Astrocyte (in vitro differentiated cells and primary cell): ENCODE data around the gene CDCP1. TPM values are rescaled to one million over a fixed set of nuclear protein-coding genes. Genes with fewer than 3 reads are reported as not detected.

ENCODE experiments used
- DNase-seq: peaks from one replicate; pipeline ENCODE4 v3.0.0-alpha.2; 2010; ENCODE audit warnings: low read depth
- FAIRE-seq: peaks from 2 replicates; lab custom pipeline; 2011; peaks lifted over from hg19 to GRCh38; lab: Jason Lieb, UNC
- H2AFZ ChIP-seq: 2 replicates; pipeline ENCODE4 v1.6.0; 2012; ENCODE audit warnings: low read depth, low read length, inconsistent platforms
- H3K27ac ChIP-seq: 2 replicates; pipeline ENCODE4 v1.5.1; 2011; ENCODE audit warnings: low read depth, low read length, inconsistent platforms
- H3K27me3 ChIP-seq: 2 replicates; pipeline ENCODE4 v1.6.0; 2011; ENCODE audit warnings: low read length, inconsistent platforms; ENCODE audit not compliant: insufficient read depth
- H3K36me3 ChIP-seq: 2 replicates; pipeline ENCODE4 v1.5.1; 2011; ENCODE audit warnings: low read length, inconsistent platforms; ENCODE audit not compliant: insufficient read depth
- H3K4me1 ChIP-seq: 2 replicates; pipeline ENCODE4 v1.5.1; 2011; ENCODE audit warnings: low read length, inconsistent platforms; ENCODE audit not compliant: insufficient read depth
- H3K4me2 ChIP-seq: 2 replicates; pipeline ENCODE4 v1.6.0; 2012; ENCODE audit warnings: low read length, inconsistent platforms
- H3K4me3 ChIP-seq: 2 replicates; pipeline ENCODE4 v1.5.1; 2011; ENCODE audit warnings: low read depth, mild to moderate bottlenecking, low read length, inconsistent platforms; ENCODE audit not compliant: insufficient read depth
- H3K79me2 ChIP-seq: 2 replicates; pipeline ENCODE4 v1.6.0; 2012; ENCODE audit warnings: mild to moderate bottlenecking, low read length, inconsistent platforms; ENCODE audit not compliant: insufficient read depth
- H3K9ac ChIP-seq: 2 replicates; pipeline ENCODE4 v1.6.0; 2012; ENCODE audit warnings: mild to moderate bottlenecking, low read length, inconsistent platforms
- H3K9me3 ChIP-seq: 2 replicates; pipeline ENCODE4 v1.5.1; 2012; ENCODE audit warnings: low read depth, mild to moderate bottlenecking, low read length, inconsistent platforms; ENCODE audit not compliant: insufficient read depth
- H4K20me1 ChIP-seq: 2 replicates; pipeline ENCODE4 v1.6.0; 2012; ENCODE audit warnings: low read length, inconsistent platforms; ENCODE audit not compliant: insufficient read depth
- H3K27ac Mint-ChIP-seq: one replicate; pipeline ENCODE4 v1.8.0; 2021; ENCODE audit warnings: mild to moderate bottlenecking, mixed read lengths; ENCODE audit not compliant: unreplicated experiment
- H3K27me3 Mint-ChIP-seq: one replicate; pipeline ENCODE4 v1.8.0; 2021; ENCODE audit warnings: low read depth, mixed read lengths; ENCODE audit not compliant: unreplicated experiment
- H3K36me3 Mint-ChIP-seq: one replicate; pipeline ENCODE4 v1.8.0; 2021; ENCODE audit warnings: low read depth, mixed read lengths; ENCODE audit not compliant: unreplicated experiment
- H3K4me1 Mint-ChIP-seq: one replicate; pipeline ENCODE4 v1.8.0; 2021; ENCODE audit warnings: low read depth, mixed read lengths; ENCODE audit not compliant: unreplicated experiment
- H3K4me3 Mint-ChIP-seq: one replicate; pipeline ENCODE4 v1.8.0; 2021; ENCODE audit warnings: mild to moderate bottlenecking, moderate library complexity, mixed read lengths; ENCODE audit not compliant: unreplicated experiment
- H3K9me3 Mint-ChIP-seq: one replicate; pipeline ENCODE4 v1.8.0; 2021; ENCODE audit warnings: mild to moderate bottlenecking, mixed read lengths; ENCODE audit not compliant: unreplicated experiment
- CTCF ChIP-seq: IDR thresholded peaks from 2 replicates; pipeline ENCODE4 v1.5.1; 2011; ENCODE audit warnings: low read depth, mild to moderate bottlenecking, inconsistent platforms, low read length, moderate library complexity; ENCODE audit not compliant: insufficient read depth
- EZH2 ChIP-seq: IDR thresholded peaks from 2 replicates; pipeline ENCODE4 v1.6.1; 2012; ENCODE audit warnings: mild to moderate bottlenecking, low read length, inconsistent platforms; ENCODE audit not compliant: insufficient read depth
- total RNA-seq: library from RNA; stranded (reverse); gene quantifications from 2 replicates; pipeline ENCODE4 v1.2.1, GENCODE V29; 2021

The CDCP1 gene
- total RNA-seq, 1 donor from 2014 or later = 6.8 TPM

DNA sequence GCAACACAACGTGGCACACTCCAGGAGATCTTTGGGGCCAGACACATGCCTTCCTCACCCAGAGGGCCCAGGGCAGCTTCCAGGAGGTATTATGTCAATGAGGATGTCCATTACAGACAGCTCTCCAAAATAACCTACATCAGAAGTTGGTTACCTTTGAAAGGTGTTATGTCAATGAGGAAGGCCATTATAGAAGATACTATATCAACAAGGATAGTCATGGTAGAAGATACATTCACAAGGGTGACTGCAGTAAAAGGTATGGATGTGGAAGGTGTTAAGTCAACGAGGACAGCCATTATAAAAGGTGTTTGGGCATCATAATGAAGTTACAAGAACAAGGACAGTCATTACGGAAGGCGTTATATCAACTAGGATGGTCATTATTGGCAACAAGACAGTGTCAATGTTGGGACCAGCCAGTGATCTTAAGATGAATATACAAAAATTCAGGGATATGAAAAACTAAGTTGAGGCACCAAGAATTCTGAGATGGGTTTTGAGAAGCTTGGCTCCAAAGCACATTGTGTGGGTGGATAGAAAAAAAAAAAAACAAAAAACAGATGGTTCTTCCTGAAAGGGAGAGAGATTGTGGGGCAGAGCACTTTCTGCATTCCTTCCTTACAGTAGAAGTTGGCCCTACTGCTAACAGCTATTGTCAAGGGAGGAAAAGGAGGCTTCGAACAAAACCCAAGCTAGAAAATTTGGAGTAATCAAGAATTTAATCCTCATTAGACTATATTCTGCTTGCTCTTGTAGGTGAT, 11.2 kb downstream of the CDCP1 start:
- Histone ChIP-seq H2AFZ (no peak overlapping the region), H3K27me3 (no peaks in the 10 kb centered on the region), H3K4me2 (no peak overlapping the region), H3K9ac (no peak overlapping the region), H3K27ac (peak overlapping the region; percentile 56), H3K4me3 (no peak overlapping the region), H3K79me2 (peaks cover 8% of the 10 kb centered on the region), H4K20me1 (no peaks in the 10 kb centered on the region), H3K9me3 (peaks cover 2% of the 10 kb centered on the region), H3K4me1 (peaks cover 36% of the 10 kb centered on the region), H3K36me3 (no peaks in the 10 kb centered on the region)
- peak; percentile 20 for FAIRE-seq
- H3K4me1 Mint-ChIP-seq = peaks cover 32% of the 10 kb centered on the region
- H3K36me3 Mint-ChIP-seq = no peaks in the 10 kb centered on the region
- DNase-seq = peak; percentile 71
- no peak overlapping the region for H3K4me3 Mint-ChIP-seq
- H3K9me3 Mint-ChIP-seq = peaks cover 3% of the 10 kb centered on the region
- H3K27ac Mint-ChIP-seq = peak overlapping the region; percentile 91
- no peaks in the 10 kb centered on the region for H3K27me3 Mint-ChIP-seq
- no peak for TF ChIP-seq EZH2

DNA sequence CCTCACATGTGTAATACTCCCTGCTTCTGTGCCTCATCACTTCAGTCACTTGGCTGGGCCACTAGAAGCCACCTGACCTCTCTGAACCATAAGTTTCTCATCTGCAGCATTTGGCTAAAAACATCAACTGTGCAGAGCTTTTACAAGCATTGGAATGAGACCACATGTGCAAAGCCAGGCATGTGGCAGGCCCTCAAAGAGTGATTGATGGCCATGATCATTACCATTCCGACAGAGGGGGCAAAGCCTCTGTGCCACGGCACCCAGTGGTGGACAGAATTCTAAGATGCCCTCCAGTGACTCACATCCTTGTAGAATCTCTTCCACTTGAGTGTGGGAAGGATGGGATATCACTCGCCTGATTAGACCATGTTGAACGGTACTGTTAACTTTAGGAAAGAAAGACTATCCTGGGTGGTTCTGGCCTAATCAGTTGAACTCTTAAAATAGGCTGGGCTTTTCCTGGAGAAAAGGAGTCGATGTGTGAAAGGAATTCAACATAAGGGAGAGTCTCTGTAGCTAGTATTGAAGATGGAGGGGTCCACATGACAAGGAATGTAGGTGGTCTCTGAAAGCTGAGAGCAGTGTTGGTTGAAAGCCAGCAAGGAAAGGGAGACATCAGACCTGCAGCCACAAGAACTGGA, 13.5 kb downstream of the CDCP1 start:
- Mint-ChIP-seq H3K27me3 (peaks cover 5% of the 10 kb centered on the region), H3K27ac (no peak overlapping the region), H3K4me3 (no peak overlapping the region), H3K36me3 (no peaks in the 10 kb centered on the region), H3K4me1 (peaks cover 26% of the 10 kb centered on the region), H3K9me3 (peaks cover 3% of the 10 kb centered on the region)
- H3K27ac ChIP-seq = no peak overlapping the region
- peaks cover 2% of the 10 kb centered on the region for H3K9me3 ChIP-seq
- TF ChIP-seq CTCF (no peak), EZH2 (no peak)
- FAIRE-seq (no peak), DNase-seq (peak; percentile 47)
- no peak overlapping the region for H3K4me2 ChIP-seq
- peaks cover 22% of the 10 kb centered on the region for H3K4me1 ChIP-seq
- H3K27me3 ChIP-seq = no peaks in the 10 kb centered on the region
- no peak overlapping the region for H3K9ac ChIP-seq
- no peak overlapping the region for H2AFZ ChIP-seq
- H4K20me1 ChIP-seq = no peaks in the 10 kb centered on the region
- H3K4me3 ChIP-seq = no peak overlapping the region
- no peaks in the 10 kb centered on the region for H3K36me3 ChIP-seq
- H3K79me2 ChIP-seq = peaks cover 3% of the 10 kb centered on the region

DNA sequence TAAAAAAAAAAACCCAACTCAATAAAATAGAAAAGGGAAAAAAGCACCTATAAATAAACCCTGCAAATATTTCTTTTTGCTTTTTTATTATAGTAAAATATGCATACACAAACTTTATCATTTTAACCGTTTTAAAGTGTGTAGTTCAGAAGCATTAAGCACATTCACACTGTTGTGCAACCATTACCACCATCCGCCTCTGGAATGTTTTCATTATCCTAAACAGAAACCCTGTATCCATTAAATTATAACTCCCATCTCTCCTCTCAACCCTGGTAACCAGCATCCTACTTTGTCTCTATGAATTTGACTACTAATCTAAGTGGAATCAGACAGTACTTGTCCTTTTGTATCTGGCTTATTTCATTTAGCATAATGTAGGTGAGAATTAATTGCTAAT, 15.0 kb downstream of the CDCP1 start:
- H3K4me1 Mint-ChIP-seq = peaks cover 21% of the 10 kb centered on the region
- H3K9me3 Mint-ChIP-seq = peaks cover 3% of the 10 kb centered on the region
- DNase-seq (no peak), FAIRE-seq (no peak)
- H3K27ac ChIP-seq = no peak overlapping the region
- H4K20me1 ChIP-seq = no peaks in the 10 kb centered on the region
- no peaks in the 10 kb centered on the region for H3K36me3 ChIP-seq
- H3K27ac Mint-ChIP-seq = no peak overlapping the region
- no peak overlapping the region for H2AFZ ChIP-seq
- peaks cover 2% of the 10 kb centered on the region for H3K9me3 ChIP-seq
- no peak for TF ChIP-seq CTCF
- no peak for TF ChIP-seq EZH2
- H3K4me1 ChIP-seq = peaks cover 22% of the 10 kb centered on the region
- H3K9ac ChIP-seq = no peak overlapping the region
- H3K4me3 ChIP-seq = no peak overlapping the region
- no peaks in the 10 kb centered on the region for H3K79me2 ChIP-seq
- H3K36me3 Mint-ChIP-seq = no peaks in the 10 kb centered on the region
- peaks cover 5% of the 10 kb centered on the region for H3K27me3 Mint-ChIP-seq
- no peaks in the 10 kb centered on the region for H3K27me3 ChIP-seq
- no peak overlapping the region for H3K4me2 ChIP-seq
- no peak overlapping the region for H3K4me3 Mint-ChIP-seq
